HCT116 (cell line): ENCODE results near the gene FGGY. TPM values are rescaled to one million over a fixed set of nuclear protein-coding genes. Genes with fewer than 3 reads are reported as not detected.

Experiments used
- ATAC-seq: fragments of 200-7000 bp; cut with Tn5 transposase; 2 replicates; pipeline ENCODE4 v1.9.1; 2020; ENCODE audit warnings: mild to moderate bottlenecking, moderate library complexity
- BruUV-seq: library from RNA; stranded (reverse); fragments of 400-500 nt; replicated peaks from 2 replicates; lab custom pipeline; 2021; lab: Mats Ljungman, UMichigan
- CTCF ChIA-PET: fragments of 300-600 bp; sonication (Branson Sonifier 250); formaldehyde crosslinking; loops from one replicate; lab custom pipeline; 2021; ENCODE audit warnings: antibody characterized with exemption; lab: Charles Lee
- POLR2A ChIA-PET: fragments of 300-600, 350-600 bp; sonication (Branson Sonifier 250); formaldehyde crosslinking; loops from one replicate; lab custom pipeline; 2021; ENCODE audit warnings: antibody characterized with exemption; lab: Charles Lee
- RAD21 ChIA-PET, 2 experiments: fragments of 300-600 bp; sonication (Branson Sonifier 250); formaldehyde crosslinking; loops; one replicate each; lab custom pipeline; 2023; ENCODE audit warnings: low total read pairs in 2 of 2; ENCODE audit not compliant: uncharacterized antibody in 2 of 2, unreplicated experiment in 2 of 2, low non-redundant PET in 1 of 2; lab: Charles Lee
- DNase-seq: peaks from one replicate; pipeline ENCODE4 v3.0.0-alpha.2; 2010; ENCODE audit warnings: low read depth, low spot score
- H2AFZ ChIP-seq: fragments of 200-600 bp; shearing (Covaris generic), sonication (generic); 2 replicates; pipeline ENCODE4 v1.6.1; 2017; ENCODE audit warnings: low read depth, mixed run types, mixed read lengths, antibody characterized with exemption, low read length; ENCODE audit not compliant: poor library complexity, severe bottlenecking
- H3K27ac ChIP-seq: 2 replicates; pipeline ENCODE4 v1.5.1; 2012; ENCODE audit warnings: low read depth, low read length
- H3K27me3 ChIP-seq: fragments of 200-600 bp; sonication (generic); 2 replicates; pipeline ENCODE4 v1.6.1; 2016; ENCODE audit warnings: mixed run types, low read length, mixed read lengths; ENCODE audit not compliant: insufficient read depth
- H3K36me3 ChIP-seq, 2 experiments: fragments of 200-500 bp in 1 of 2; fragments of 200-600 bp in 1 of 2; sonication (Bioruptor generic) in 1 of 2; sonication (generic) in 1 of 2; 2 replicates each; pipeline versions ENCODE4 v1.5.1 to v1.6.1; 2014 to 2016; ENCODE audit warnings: low read length in 2 of 2, inconsistent platforms in 1 of 2, mixed read lengths in 1 of 2, mixed run types in 1 of 2; ENCODE audit not compliant: insufficient read depth in 2 of 2, control insufficient read depth in 1 of 2
- H3K4me1 ChIP-seq, 2 experiments: fragments of 200-600 bp in 1 of 2; sonication (generic) in 1 of 2; 2 replicates each; pipeline versions ENCODE4 v1.5.1 to v1.6.1; 2012 to 2017; ENCODE audit warnings: low read length in 2 of 2, inconsistent platforms in 1 of 2, mild to moderate bottlenecking in 1 of 2, mixed read lengths in 1 of 2, mixed run types in 1 of 2, moderate library complexity in 1 of 2; ENCODE audit not compliant: insufficient read depth in 2 of 2, control insufficient read depth in 1 of 2
- H3K4me2 ChIP-seq: fragments of 200-600 bp; sonication (generic); 2 replicates; pipeline ENCODE4 v1.6.1; 2017; ENCODE audit warnings: mixed run types, low read length, mixed read lengths
- H3K4me3 ChIP-seq, 2 experiments: fragments of 200-600 bp in 1 of 2; sonication (generic) in 1 of 2; replicated peaks in 1 of 2; 2 replicates each; pipeline ENCODE4 v1.5.1; 2011 to 2016; ENCODE audit warnings: low read length in 2 of 2, control low read depth in 1 of 2, low read depth in 1 of 2, mild to moderate bottlenecking in 1 of 2, mixed read lengths in 1 of 2, mixed run types in 1 of 2
- H3K79me2 ChIP-seq: fragments of 200-600 bp; sonication (generic); 2 replicates; pipeline ENCODE4 v1.6.1; 2017; ENCODE audit warnings: mild to moderate bottlenecking, mixed run types, low read length, moderate library complexity, mixed read lengths; ENCODE audit not compliant: insufficient read depth
- H3K9ac ChIP-seq: fragments of 200-600 bp; sonication (generic); 2 replicates; pipeline ENCODE4 v1.6.1; 2016; ENCODE audit warnings: low read length, mixed read lengths
- H3K9me2 ChIP-seq: fragments of 200-600 bp; sonication (generic), shearing (Covaris generic); 2 replicates; pipeline ENCODE4 v1.6.1; 2017; ENCODE audit warnings: mixed run types, mild to moderate bottlenecking, moderate library complexity; ENCODE audit not compliant: insufficient read depth
- H3K9me3 ChIP-seq, 2 experiments: fragments of 200-500 bp in 1 of 2; fragments of 200-600 bp in 1 of 2; sonication (Bioruptor generic) in 1 of 2; sonication (generic) in 1 of 2; 2 replicates each; pipeline ENCODE4 v1.6.1; 2014 to 2017; ENCODE audit warnings: low read length in 2 of 2, mixed read lengths in 2 of 2, inconsistent platforms in 1 of 2, low read depth in 1 of 2, mild to moderate bottlenecking in 1 of 2, mixed run types in 1 of 2, moderate library complexity in 1 of 2; ENCODE audit not compliant: control insufficient read depth in 1 of 2, insufficient read depth in 1 of 2
- H4K20me1 ChIP-seq: fragments of 200-600 bp; sonication (generic), shearing (Covaris generic); 2 replicates; pipeline ENCODE4 v1.6.1; 2017; ENCODE audit warnings: mixed run types, mild to moderate bottlenecking, moderate library complexity; ENCODE audit not compliant: insufficient read depth
- CBX3 ChIP-seq: IDR thresholded peaks from 2 replicates; pipeline ENCODE4 v1.6.1; 2012; ENCODE audit warnings: low read depth
- JUND ChIP-seq: IDR thresholded peaks from 2 replicates; pipeline ENCODE4 v1.6.1; 2012
- intact Hi-C: fragments of 100-400 bp; cut with micrococcal nuclease; formaldehyde crosslinking; loops from 2 replicates; pipeline ENCODE4 v1.10.0; 2022
- total RNA-seq: library from RNA; stranded (reverse); gene quantifications from one replicate; pipeline ENCODE4 v1.2.1, GENCODE V29; 2021; ENCODE audit not compliant: unreplicated experiment
- TF ChIP-seq, protein P1 (sequence below): IDR thresholded peaks from 2 replicates; pipeline ENCODE4 v1.6.1; 2012; ENCODE audit warnings: low read depth
- TF ChIP-seq, protein P2 (sequence below), 3 experiments: fragments of 200-600 bp in 1 of 3; sonication (generic) in 1 of 3; IDR thresholded peaks in 2 of 3; conservative IDR thresholded peaks in 1 of 3; 2 replicates each; pipeline ENCODE4 v1.5.1; 2012 to 2017; ENCODE audit warnings: low read depth in 2 of 3, low read length in 2 of 3, antibody characterized with exemption in 1 of 3, borderline replicate concordance in 1 of 3, control low read depth in 1 of 3, mild to moderate bottlenecking in 1 of 3, mixed read lengths in 1 of 3, mixed run types in 1 of 3, moderate library complexity in 1 of 3; ENCODE audit not compliant: insufficient read depth in 1 of 3

Gene FGGY
- total RNA-seq, 1 experiment from 2014 or later = 10.6 TPM

DNA sequence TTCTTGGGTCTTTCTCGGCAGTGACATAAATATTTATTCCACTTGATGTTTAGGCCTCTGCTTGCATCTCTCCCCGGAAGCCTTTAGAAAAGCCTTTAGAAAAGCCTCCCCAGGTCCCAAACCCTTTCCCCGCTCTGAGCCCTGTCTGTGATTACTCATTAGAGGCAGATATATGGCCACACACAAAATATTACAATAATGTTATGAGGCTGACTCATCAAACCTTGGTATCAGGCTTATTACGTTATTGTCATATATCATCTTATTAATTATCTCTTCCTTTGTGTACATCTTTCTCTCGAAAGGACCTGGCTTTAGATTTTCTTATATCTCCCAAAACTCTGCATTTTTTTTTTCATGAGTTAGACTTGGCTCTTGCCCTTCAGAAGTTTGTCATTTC, 69.5 kb downstream of the FGGY start (continued):
- TF ChIP-seq, protein P1, sequence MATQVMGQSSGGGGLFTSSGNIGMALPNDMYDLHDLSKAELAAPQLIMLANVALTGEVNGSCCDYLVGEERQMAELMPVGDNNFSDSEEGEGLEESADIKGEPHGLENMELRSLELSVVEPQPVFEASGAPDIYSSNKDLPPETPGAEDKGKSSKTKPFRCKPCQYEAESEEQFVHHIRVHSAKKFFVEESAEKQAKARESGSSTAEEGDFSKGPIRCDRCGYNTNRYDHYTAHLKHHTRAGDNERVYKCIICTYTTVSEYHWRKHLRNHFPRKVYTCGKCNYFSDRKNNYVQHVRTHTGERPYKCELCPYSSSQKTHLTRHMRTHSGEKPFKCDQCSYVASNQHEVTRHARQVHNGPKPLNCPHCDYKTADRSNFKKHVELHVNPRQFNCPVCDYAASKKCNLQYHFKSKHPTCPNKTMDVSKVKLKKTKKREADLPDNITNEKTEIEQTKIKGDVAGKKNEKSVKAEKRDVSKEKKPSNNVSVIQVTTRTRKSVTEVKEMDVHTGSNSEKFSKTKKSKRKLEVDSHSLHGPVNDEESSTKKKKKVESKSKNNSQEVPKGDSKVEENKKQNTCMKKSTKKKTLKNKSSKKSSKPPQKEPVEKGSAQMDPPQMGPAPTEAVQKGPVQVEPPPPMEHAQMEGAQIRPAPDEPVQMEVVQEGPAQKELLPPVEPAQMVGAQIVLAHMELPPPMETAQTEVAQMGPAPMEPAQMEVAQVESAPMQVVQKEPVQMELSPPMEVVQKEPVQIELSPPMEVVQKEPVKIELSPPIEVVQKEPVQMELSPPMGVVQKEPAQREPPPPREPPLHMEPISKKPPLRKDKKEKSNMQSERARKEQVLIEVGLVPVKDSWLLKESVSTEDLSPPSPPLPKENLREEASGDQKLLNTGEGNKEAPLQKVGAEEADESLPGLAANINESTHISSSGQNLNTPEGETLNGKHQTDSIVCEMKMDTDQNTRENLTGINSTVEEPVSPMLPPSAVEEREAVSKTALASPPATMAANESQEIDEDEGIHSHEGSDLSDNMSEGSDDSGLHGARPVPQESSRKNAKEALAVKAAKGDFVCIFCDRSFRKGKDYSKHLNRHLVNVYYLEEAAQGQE = no peak

DNA sequence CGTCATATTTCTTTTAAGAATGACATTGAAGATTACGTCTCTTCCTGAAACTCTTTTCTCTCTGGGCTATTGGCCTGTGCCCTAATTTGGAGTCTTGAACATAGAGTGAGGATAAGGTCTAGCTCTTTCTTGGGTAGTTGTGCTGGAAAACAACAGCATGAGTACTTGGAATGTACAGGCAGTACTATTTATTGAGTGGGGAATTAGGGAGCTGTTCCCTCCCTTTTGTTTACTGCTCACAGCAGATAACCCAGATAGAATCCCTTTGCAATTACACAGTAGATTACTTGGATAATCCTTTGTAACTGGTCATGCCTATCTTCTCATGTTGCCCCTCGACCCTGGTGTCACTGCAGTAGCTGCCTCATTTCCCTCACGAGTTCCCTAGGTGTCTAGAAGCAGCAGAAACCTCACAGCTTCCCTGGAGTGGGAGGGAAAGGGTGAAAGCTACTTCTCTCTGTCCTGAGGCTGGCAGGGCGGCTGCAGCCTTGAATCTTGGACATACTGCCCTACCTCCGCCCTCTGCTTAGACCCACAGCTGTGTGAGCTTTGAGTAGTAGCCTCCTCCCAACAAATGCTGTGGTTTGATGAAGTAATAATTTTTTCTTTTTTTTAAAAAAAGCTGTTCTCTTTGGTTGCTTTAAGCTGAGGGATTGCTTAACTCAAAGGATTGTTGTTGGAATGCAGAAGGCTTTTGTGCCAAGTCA, 70.6 kb downstream of the FGGY start:
- TF ChIP-seq, protein P2, sequence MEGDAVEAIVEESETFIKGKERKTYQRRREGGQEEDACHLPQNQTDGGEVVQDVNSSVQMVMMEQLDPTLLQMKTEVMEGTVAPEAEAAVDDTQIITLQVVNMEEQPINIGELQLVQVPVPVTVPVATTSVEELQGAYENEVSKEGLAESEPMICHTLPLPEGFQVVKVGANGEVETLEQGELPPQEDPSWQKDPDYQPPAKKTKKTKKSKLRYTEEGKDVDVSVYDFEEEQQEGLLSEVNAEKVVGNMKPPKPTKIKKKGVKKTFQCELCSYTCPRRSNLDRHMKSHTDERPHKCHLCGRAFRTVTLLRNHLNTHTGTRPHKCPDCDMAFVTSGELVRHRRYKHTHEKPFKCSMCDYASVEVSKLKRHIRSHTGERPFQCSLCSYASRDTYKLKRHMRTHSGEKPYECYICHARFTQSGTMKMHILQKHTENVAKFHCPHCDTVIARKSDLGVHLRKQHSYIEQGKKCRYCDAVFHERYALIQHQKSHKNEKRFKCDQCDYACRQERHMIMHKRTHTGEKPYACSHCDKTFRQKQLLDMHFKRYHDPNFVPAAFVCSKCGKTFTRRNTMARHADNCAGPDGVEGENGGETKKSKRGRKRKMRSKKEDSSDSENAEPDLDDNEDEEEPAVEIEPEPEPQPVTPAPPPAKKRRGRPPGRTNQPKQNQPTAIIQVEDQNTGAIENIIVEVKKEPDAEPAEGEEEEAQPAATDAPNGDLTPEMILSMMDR (IDR thresholded peaks at IDR 0.05 in 2 of 3, conservative IDR thresholded peaks at IDR 0.05 in 1 of 3; ENCODE audit: borderline replicate concordance in 1 of 3, insufficient read depth in 1 of 3, low read depth in 2 of 3, low read length in 2 of 3) = no peak
- TF ChIP-seq CBX3 (no peak), JUND (no peak)
- TF ChIP-seq, all 23 proteins: peak for 0
- no peaks in the 10 kb centered on the region for H3K79me2 ChIP-seq
- H3K36me3 ChIP-seq = no peaks in the 10 kb centered on the region
- H3K4me3 ChIP-seq = no peak overlapping the region
- no peaks in the 10 kb centered on the region for H4K20me1 ChIP-seq
- no peaks in the 10 kb centered on the region for H3K9me2 ChIP-seq
- no peaks in the 10 kb centered on the region for H3K4me1 ChIP-seq
- ChIA-PET CTCF (no interaction called here), RAD21 (no interaction called here), POLR2A (no interaction called here)
- no peaks in the 10 kb centered on the region for H3K27me3 ChIP-seq
- H3K4me2 ChIP-seq = no peak overlapping the region
- no peak overlapping the region for H3K9ac ChIP-seq
- no peak overlapping the region for H3K27ac ChIP-seq
- intact Hi-C loops = no loop called here
- no peaks in the 10 kb centered on the region for H3K9me3 ChIP-seq
- DNase-seq = no peak
- no peak for ATAC-seq
- BruUV-seq = no TSS peak
- no peak overlapping the region for H2AFZ ChIP-seq
